Naive thymus-derived CD4-positive, alpha-beta T cell (primary cell): ENCODE results near the gene KRT8. TPM values are rescaled to one million over a fixed set of nuclear protein-coding genes. Genes with fewer than 3 reads are reported as not detected.

ENCODE experiments used
- ATAC-seq: fragments of 150-1000 bp; cut with Tn5 transposase; 2 replicates; pipeline ENCODE4 v1.10.0; 2021; ENCODE audit warnings: mild to moderate bottlenecking, moderate library complexity
- CTCF ChIA-PET: fragments of 350-600 bp; sonication (Branson Sonifier 250); formaldehyde crosslinking; loops from one replicate; lab custom pipeline; 2021; ENCODE audit warnings: antibody characterized with exemption; lab: Charles Lee
- POLR2A ChIA-PET: fragments of 350-600 bp; sonication (Branson Sonifier 250); formaldehyde crosslinking; loops from one replicate; lab custom pipeline; 2021; ENCODE audit warnings: antibody characterized with exemption, inconsistent platforms; lab: Charles Lee
- DNase-seq, 9 donors: peaks; one replicate each; pipeline versions ENCODE4 v3.0.0 to v3.0.0-alpha.2; 2020 to 2022; ENCODE audit warnings: mixed read lengths in 1 of 9
- H3K27ac ChIP-seq: one replicate; pipeline ENCODE4 v1.7.0; 2013; ENCODE audit warnings: mild to moderate bottlenecking, low read depth, low read length, moderate library complexity
- H3K27me3 ChIP-seq, 2 donors: one replicate each; pipeline ENCODE4 v1.7.0; 2013; ENCODE audit warnings: low read length in 2 of 2, mild to moderate bottlenecking in 2 of 2, moderate library complexity in 2 of 2; ENCODE audit not compliant: control insufficient read depth in 2 of 2, insufficient read depth in 2 of 2
- H3K36me3 ChIP-seq, 3 experiments: 1 replicate in 2 of 3; 2 replicates in 1 of 3; pipeline ENCODE4 v1.7.0; 2013; ENCODE audit warnings: low read length in 3 of 3, mild to moderate bottlenecking in 3 of 3, moderate library complexity in 1 of 3; ENCODE audit not compliant: insufficient read depth in 3 of 3, control insufficient read depth in 2 of 3
- H3K4me1 ChIP-seq, 2 donors: one replicate each; pipeline ENCODE4 v1.7.0; 2013; ENCODE audit warnings: low read length in 2 of 2, mild to moderate bottlenecking in 2 of 2, moderate library complexity in 1 of 2; ENCODE audit not compliant: control insufficient read depth in 2 of 2, insufficient read depth in 2 of 2
- H3K4me3 ChIP-seq: 2 replicates; pipeline ENCODE4 v1.7.0; 2013; ENCODE audit warnings: mild to moderate bottlenecking, low read length
- H3K9me3 ChIP-seq, 3 experiments: 1 replicate in 2 of 3; 2 replicates in 1 of 3; pipeline ENCODE4 v1.7.0; 2013; ENCODE audit warnings: low read length in 3 of 3; ENCODE audit not compliant: control insufficient read depth in 2 of 3
- H3K27ac Mint-ChIP-seq, 9 donors: one replicate each; pipeline ENCODE4 v1.8.0; 2020 to 2022; ENCODE audit warnings: mixed read lengths in 9 of 9, mild to moderate bottlenecking in 8 of 9, moderate library complexity in 5 of 9, inconsistent platforms in 2 of 9
- H3K27me3 Mint-ChIP-seq, 5 donors: one replicate each; pipeline ENCODE4 v1.8.0; 2021 to 2022; ENCODE audit warnings: mixed read lengths in 5 of 5, mild to moderate bottlenecking in 1 of 5
- H3K36me3 Mint-ChIP-seq, 5 donors: one replicate each; pipeline ENCODE4 v1.8.0; 2020 to 2022; ENCODE audit warnings: mixed read lengths in 5 of 5, mild to moderate bottlenecking in 3 of 5, inconsistent platforms in 1 of 5
- H3K4me1 Mint-ChIP-seq, 7 donors: one replicate each; pipeline ENCODE4 v1.8.0; 2020 to 2022; ENCODE audit warnings: mixed read lengths in 7 of 7, mild to moderate bottlenecking in 3 of 7, inconsistent platforms in 1 of 7
- H3K4me3 Mint-ChIP-seq, 10 donors: one replicate each; pipeline ENCODE4 v1.8.0; 2020 to 2022; ENCODE audit warnings: mild to moderate bottlenecking in 10 of 10, mixed read lengths in 10 of 10, moderate library complexity in 6 of 10, inconsistent platforms in 2 of 10
- H3K9me3 Mint-ChIP-seq, 11 donors: one replicate each; pipeline ENCODE4 v1.8.0; 2020 to 2022; ENCODE audit warnings: mixed read lengths in 11 of 11, mild to moderate bottlenecking in 4 of 11, inconsistent platforms in 1 of 11, moderate library complexity in 1 of 11
- intact Hi-C, 2 donors: fragments of 100-400 bp; cut with micrococcal nuclease; formaldehyde crosslinking; loops; one replicate each; pipeline ENCODE4 v1.15.1; 2023
- polyA plus RNA-seq, 2 donors: library from polyadenylated mRNA; unstranded; fragments of 300-500 nt; fragmentation: Illumina TruSeq; gene quantifications; one replicate each; pipeline ENCODE4 v1.2.3, GENCODE V29; 2021
- total RNA-seq, 6 experiments: library from RNA in 5 of 6; stranded (reverse) in 5 of 6; gene quantifications; 1 replicate in 5 of 6; 2 replicates in 1 of 6; pipeline ENCODE4 v1.2.3 and lab custom pipeline; 2021 to 2026

KRT8 gene
- total and polyA plus RNA-seq, 7 experiments from 2014 or later, result 0.09 to 0.62 (median 0.56) TPM; not detected in 2

GRCh38 chr12:52896190-52897100 is 8.4 kb downstream of the KRT8 start:
- Mint-ChIP-seq H3K36me3 (no peaks in the 10 kb centered on the region), H3K9me3 (peaks cover 0 to 2% (median 0%) of the 10 kb centered on the region in 11 donors), H3K27me3 (peaks cover 0 to 10% (median 0%) of the 10 kb centered on the region in 5 donors), H3K4me1 (no peaks in the 10 kb centered on the region), H3K27ac (no peak overlapping the region), H3K4me3 (no peak overlapping the region)
- ChIA-PET POLR2A (no interaction called here), CTCF (interaction anchor here (1.1 to 4.5 kb wide), 2 partner anchors 11 to 84 kb away, joined by 3 to 21 read pairs; no protein-coding TSS in a partner anchor)
- Histone ChIP-seq H3K4me1 (no peaks in the 10 kb centered on the region), H3K27me3 (no peaks in the 10 kb centered on the region), H3K27ac (no peak overlapping the region), H3K4me3 (no peak overlapping the region), H3K36me3 (no peaks in the 10 kb centered on the region), H3K9me3 (no peaks in the 10 kb centered on the region)
- DNase-seq (no peak), ATAC-seq (peak; percentile 41)
- intact Hi-C loops, result no loop called here

DNA sequence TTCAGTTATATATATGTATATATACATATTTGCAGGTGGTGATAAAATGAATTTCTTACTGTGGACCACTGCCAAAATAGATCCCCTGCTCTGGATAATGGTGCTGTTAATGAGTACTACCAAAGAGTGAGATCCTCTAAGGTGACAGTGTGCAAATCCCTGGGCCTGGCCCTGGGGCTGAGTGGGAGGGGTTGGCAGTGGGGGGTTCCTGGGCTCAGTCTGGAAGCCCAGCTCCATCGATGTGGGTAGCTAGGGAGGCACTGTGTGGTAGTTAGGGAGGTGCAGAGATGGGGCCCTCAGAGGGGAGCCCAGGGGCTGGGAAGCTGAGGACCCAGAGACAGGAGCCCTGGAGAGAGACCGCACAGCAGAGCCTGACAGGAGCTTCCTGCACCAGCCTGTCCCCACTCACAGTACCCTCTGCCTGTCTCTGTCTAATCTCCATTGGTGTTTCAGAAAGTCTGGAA is 9.1 kb downstream of the KRT8 start:
- H3K27me3 ChIP-seq, result no peaks in the 10 kb centered on the region
- H3K4me1 Mint-ChIP-seq, result no peaks in the 10 kb centered on the region
- H3K4me1 ChIP-seq, result no peaks in the 10 kb centered on the region
- no peak for DNase-seq
- no peak overlapping the region for H3K27ac ChIP-seq
- no peaks in the 10 kb centered on the region for H3K36me3 ChIP-seq
- H3K4me3 Mint-ChIP-seq, result no peak overlapping the region
- intact Hi-C loops, result no loop called here
- CTCF ChIA-PET, result interaction anchor here (1.1 to 4.5 kb wide), 2 partner anchors 11 to 84 kb away, joined by 3 to 21 read pairs; no protein-coding TSS in a partner anchor
- H3K36me3 Mint-ChIP-seq, result no peaks in the 10 kb centered on the region
- H3K27ac Mint-ChIP-seq, result no peak overlapping the region
- no peaks in the 10 kb centered on the region for H3K9me3 ChIP-seq
- H3K4me3 ChIP-seq, result no peak overlapping the region
- POLR2A ChIA-PET, result no interaction called here
- peaks cover 0 to 10% (median 0%) of the 10 kb centered on the region in 5 donors for H3K27me3 Mint-ChIP-seq
- peaks cover 0 to 2% (median 0%) of the 10 kb centered on the region in 11 donors for H3K9me3 Mint-ChIP-seq
- ATAC-seq, result peak; percentile 12

GRCh38 chr12:52892974-52893373 is 11.9 kb downstream of the KRT8 start:
- no peaks in the 10 kb centered on the region for H3K27me3 ChIP-seq
- H3K4me1 ChIP-seq, result no peaks in the 10 kb centered on the region
- H3K27ac ChIP-seq, result no peak overlapping the region
- no peaks in the 10 kb centered on the region for H3K9me3 ChIP-seq
- Mint-ChIP-seq H3K9me3 (peaks cover 0 to 2% (median 0%) of the 10 kb centered on the region in 11 donors), H3K4me3 (no peak overlapping the region), H3K27me3 (peaks cover 0 to 10% (median 4%) of the 10 kb centered on the region in 5 donors), H3K4me1 (no peaks in the 10 kb centered on the region), H3K36me3 (no peaks in the 10 kb centered on the region), H3K27ac (no peak overlapping the region)
- no peaks in the 10 kb centered on the region for H3K36me3 ChIP-seq
- intact Hi-C loops, result no loop called here
- no peak overlapping the region for H3K4me3 ChIP-seq
- ChIA-PET POLR2A (no interaction called here), CTCF (interaction anchor here (0.6 to 1.1 kb wide), 4 partner anchors 87 to 417 kb away, joined by 3 to 5 read pairs (median 4); no protein-coding TSS in a partner anchor)
- DNase-seq (no peak), ATAC-seq (no peak)

- ChIA-PET CTCF (interaction anchor here (0.6 to 1.1 kb wide), 3 partner anchors 88 to 417 kb away, joined by 3 to 4 read pairs (median 3); no protein-coding TSS in a partner anchor), POLR2A (no interaction called here)
- H3K27me3 Mint-ChIP-seq, result peaks cover 0 to 10% (median 4%) of the 10 kb centered on the region in 5 donors
- no peak overlapping the region for H3K4me3 Mint-ChIP-seq
- Histone ChIP-seq H3K4me1 (no peaks in the 10 kb centered on the region), H3K9me3 (no peaks in the 10 kb centered on the region), H3K27ac (no peak overlapping the region), H3K36me3 (no peaks in the 10 kb centered on the region), H3K4me3 (no peak overlapping the region), H3K27me3 (no peaks in the 10 kb centered on the region)
- H3K9me3 Mint-ChIP-seq, result peaks cover 0 to 2% (median 0%) of the 10 kb centered on the region in 11 donors
- ATAC-seq, result no peak
- H3K4me1 Mint-ChIP-seq, result no peaks in the 10 kb centered on the region
- DNase-seq, result no peak
- no peak overlapping the region for H3K27ac Mint-ChIP-seq
- H3K36me3 Mint-ChIP-seq, result no peaks in the 10 kb centered on the region
- intact Hi-C loops, result no loop called here
Measured at GRCh38 chr12:52892207-52892852, 12.5 kb downstream of the KRT8 start.

GRCh38 chr12:52891044-52891443 is 13.8 kb downstream of the KRT8 start:
- Histone ChIP-seq H3K4me1 (no peaks in the 10 kb centered on the region), H3K9me3 (no peaks in the 10 kb centered on the region), H3K36me3 (no peaks in the 10 kb centered on the region), H3K4me3 (no peak overlapping the region), H3K27ac (no peak overlapping the region), H3K27me3 (no peaks in the 10 kb centered on the region)
- POLR2A ChIA-PET, result no interaction called here
- DNase-seq (no peak), ATAC-seq (no peak)
- Mint-ChIP-seq H3K4me1 (no peaks in the 10 kb centered on the region), H3K36me3 (no peaks in the 10 kb centered on the region), H3K27ac (no peak overlapping the region), H3K4me3 (no peak overlapping the region), H3K9me3 (peaks cover 0 to 2% (median 0%) of the 10 kb centered on the region in 11 donors), H3K27me3 (peaks cover 0 to 10% (median 3%) of the 10 kb centered on the region in 5 donors)
- CTCF ChIA-PET, result interaction anchor here (0.6 kb wide), 1 partner anchor 28 kb away, joined by 7 read pairs; no protein-coding TSS in a partner anchor
- intact Hi-C loops, result no loop called here

- CTCF ChIA-PET, result interaction anchor here (1.4 to 3.7 kb wide), 2 partner anchors 10 to 90 kb away, joined by 8 to 28 read pairs; no protein-coding TSS in a partner anchor
- no peaks in the 10 kb centered on the region for H3K9me3 ChIP-seq
- no peak overlapping the region for H3K27ac Mint-ChIP-seq
Measured at GRCh38 chr12:52890417-52890816, 14.5 kb downstream of the KRT8 start.

More at GRCh38 chr12:52890417-52890816, 14.5 kb downstream of the KRT8 start:
- POLR2A ChIA-PET, result no interaction called here
- no peaks in the 10 kb centered on the region for H3K27me3 ChIP-seq
- H3K27me3 Mint-ChIP-seq, result peaks cover 0 to 10% (median 3%) of the 10 kb centered on the region in 5 donors
- no peak for ATAC-seq
- intact Hi-C loops, result no loop called here
- no peaks in the 10 kb centered on the region for H3K4me1 Mint-ChIP-seq
- H3K4me3 ChIP-seq, result no peak overlapping the region
- DNase-seq, result no peak
- no peak overlapping the region for H3K27ac ChIP-seq
- no peaks in the 10 kb centered on the region for H3K36me3 Mint-ChIP-seq
- no peak overlapping the region for H3K4me3 Mint-ChIP-seq
- H3K36me3 ChIP-seq, result no peaks in the 10 kb centered on the region
- peaks cover 0 to 2% (median 0%) of the 10 kb centered on the region in 11 donors for H3K9me3 Mint-ChIP-seq
- no peaks in the 10 kb centered on the region for H3K4me1 ChIP-seq
